H9 (cell line): Measurements from ENCODE around the gene VAV3. TPM values are rescaled to one million over a fixed set of nuclear protein-coding genes. Genes with fewer than 3 reads are reported as not detected.

ENCODE experiments used
- DNase-seq: peaks from one replicate; pipeline ENCODE4 v3.0.0-alpha.2; 2017
- H2AFZ ChIP-seq: one replicate; pipeline ENCODE4 v1.6.1; 2013; ENCODE audit warnings: mild to moderate bottlenecking, low read length, control low read depth, moderate library complexity
- H2AK5ac ChIP-seq: 2 replicates; pipeline ENCODE4 v1.6.1; 2013; ENCODE audit warnings: low read length, control low read depth, mixed read lengths; ENCODE audit not compliant: insufficient read length
- H2BK120ac ChIP-seq: one replicate; pipeline ENCODE4 v1.6.1; 2013; ENCODE audit warnings: low read depth, mild to moderate bottlenecking, low read length, control low read depth, inconsistent platforms; ENCODE audit not compliant: poor library complexity, severe bottlenecking
- H2BK12ac ChIP-seq: 2 replicates; pipeline ENCODE4 v1.6.1; 2013; ENCODE audit warnings: low read length, control low read depth, mixed read lengths, low read depth; ENCODE audit not compliant: insufficient read length
- H2BK15ac ChIP-seq: 2 replicates; pipeline ENCODE4 v1.6.1; 2013; ENCODE audit warnings: low read depth, low read length, control low read depth
- H2BK20ac ChIP-seq: one replicate; pipeline ENCODE4 v1.6.1; 2013; ENCODE audit warnings: low read depth, mild to moderate bottlenecking, low read length, control low read depth, inconsistent platforms; ENCODE audit not compliant: poor library complexity, severe bottlenecking
- H2BK5ac ChIP-seq: 2 replicates; pipeline ENCODE4 v1.6.1; 2013; ENCODE audit warnings: low read length, control low read depth, mixed read lengths; ENCODE audit not compliant: insufficient read length
- H3K14ac ChIP-seq: 2 replicates; pipeline ENCODE4 v1.6.1; 2013; ENCODE audit warnings: low read length, control low read depth; ENCODE audit not compliant: insufficient read depth
- H3K18ac ChIP-seq: 2 replicates; pipeline ENCODE4 v1.6.1; 2013; ENCODE audit warnings: low read depth, mild to moderate bottlenecking, mixed read lengths, low read length, control low read depth; ENCODE audit not compliant: insufficient read length
- H3K23ac ChIP-seq: 2 replicates; pipeline ENCODE4 v1.6.1; 2013; ENCODE audit warnings: low read length, control low read depth, mixed read lengths, low read depth; ENCODE audit not compliant: insufficient read length
- H3K23me2 ChIP-seq: 2 replicates; pipeline ENCODE4 v1.6.1; 2013; ENCODE audit warnings: low read depth, mild to moderate bottlenecking, mixed read lengths, low read length, control low read depth; ENCODE audit not compliant: insufficient read length, poor library complexity, severe bottlenecking
- H3K27ac ChIP-seq: 2 replicates; pipeline ENCODE4 v1.5.1; 2013; ENCODE audit warnings: low read length, control low read depth, mixed read lengths, low read depth; ENCODE audit not compliant: insufficient read length
- H3K27me3 ChIP-seq: 2 replicates; pipeline ENCODE4 v1.6.1; 2013; ENCODE audit warnings: low read length, control low read depth, inconsistent platforms; ENCODE audit not compliant: insufficient read depth
- H3K4ac ChIP-seq: 2 replicates; pipeline ENCODE4 v1.6.1; 2013; ENCODE audit warnings: low read depth, mild to moderate bottlenecking, control low read depth, inconsistent platforms, low read length, moderate library complexity
- H3K4me1 ChIP-seq: 2 replicates; pipeline ENCODE4 v1.6.1; 2013; ENCODE audit warnings: low read length, control low read depth, inconsistent platforms; ENCODE audit not compliant: insufficient read depth
- H3K4me2 ChIP-seq: 2 replicates; pipeline ENCODE4 v1.6.1; 2013; ENCODE audit warnings: low read length, control low read depth, mixed read lengths; ENCODE audit not compliant: insufficient read length, insufficient read depth
- H3K56ac ChIP-seq: 2 replicates; pipeline ENCODE4 v1.6.1; 2013; ENCODE audit warnings: low read depth, mild to moderate bottlenecking, mixed read lengths, low read length, control low read depth; ENCODE audit not compliant: insufficient read length
- H3K79me1 ChIP-seq: 2 replicates; pipeline ENCODE4 v1.6.1; 2013; ENCODE audit warnings: low read depth, mild to moderate bottlenecking, moderate library complexity, low read length, control low read depth, inconsistent platforms; ENCODE audit not compliant: insufficient read depth, poor library complexity, severe bottlenecking
- H3K79me2 ChIP-seq: 2 replicates; pipeline ENCODE4 v1.6.1; 2013; ENCODE audit warnings: low read length, control low read depth, inconsistent platforms; ENCODE audit not compliant: insufficient read depth
- H3K9ac ChIP-seq: 2 replicates; pipeline ENCODE4 v1.6.1; 2013; ENCODE audit warnings: low read length, control low read depth, mixed read lengths; ENCODE audit not compliant: insufficient read length; ENCODE audit errors: extremely low read depth
- H3K9me3 ChIP-seq: one replicate; pipeline ENCODE4 v1.6.1; 2013; ENCODE audit warnings: low read depth, low read length, inconsistent platforms; ENCODE audit not compliant: control insufficient read depth
- H3T11ph ChIP-seq: one replicate; pipeline ENCODE4 v1.6.1; 2013; ENCODE audit warnings: mild to moderate bottlenecking, low read length, control low read depth, inconsistent platforms
- H4K20me1 ChIP-seq: one replicate; pipeline ENCODE4 v1.6.1; 2013; ENCODE audit not compliant: control insufficient read depth, insufficient read length, insufficient read depth
- H4K5ac ChIP-seq: 2 replicates; pipeline ENCODE4 v1.6.1; 2013; ENCODE audit warnings: low read depth, mild to moderate bottlenecking, mixed read lengths, low read length, control low read depth; ENCODE audit not compliant: insufficient read length
- H4K8ac ChIP-seq: replicated peaks from 2 replicates; pipeline ENCODE4 v1.6.1; 2013; ENCODE audit warnings: low read length, control low read depth, mixed read lengths, low read depth; ENCODE audit not compliant: insufficient read length
- H4K91ac ChIP-seq: 2 replicates; pipeline ENCODE4 v1.6.1; 2013; ENCODE audit warnings: low read depth, mild to moderate bottlenecking, moderate library complexity, mixed read lengths, low read length, control low read depth; ENCODE audit not compliant: insufficient read length
- H3K27ac Mint-ChIP-seq, 3 experiments: 2 replicates in 2 of 3; 3 replicates in 1 of 3; pipeline ENCODE4 v1.8.0; 2020 to 2021; ENCODE audit warnings: mixed read lengths in 3 of 3, mild to moderate bottlenecking in 1 of 3, moderate library complexity in 1 of 3
- H3K27me3 Mint-ChIP-seq: 2 replicates; pipeline ENCODE4 v1.8.0; 2021; ENCODE audit warnings: low read depth, mild to moderate bottlenecking, moderate library complexity, mixed read lengths
- H3K36me3 Mint-ChIP-seq, 3 experiments: 2 replicates in 2 of 3; 3 replicates in 1 of 3; pipeline ENCODE4 v1.8.0; 2020 to 2021; ENCODE audit warnings: low read depth in 3 of 3, mixed read lengths in 3 of 3; ENCODE audit not compliant: insufficient read depth in 1 of 3
- H3K4me1 Mint-ChIP-seq, 2 experiments: 2 replicates each; pipeline ENCODE4 v1.8.0; 2020; ENCODE audit warnings: mixed read lengths in 2 of 2
- H3K4me3 Mint-ChIP-seq, 2 experiments: 2 replicates in 1 of 2; 3 replicates in 1 of 2; pipeline ENCODE4 v1.8.0; 2020 to 2021; ENCODE audit warnings: mild to moderate bottlenecking in 2 of 2, mixed read lengths in 2 of 2, moderate library complexity in 1 of 2
- H3K9me3 Mint-ChIP-seq, 2 experiments: 2 replicates in 1 of 2; 3 replicates in 1 of 2; pipeline ENCODE4 v1.8.0; 2020; ENCODE audit warnings: mild to moderate bottlenecking in 2 of 2, mixed read lengths in 2 of 2, moderate library complexity in 1 of 2
- CTCF ChIP-seq: fragments of 200-600 bp; sonication (generic); conservative IDR thresholded peaks from 3 replicates; pipeline ENCODE4 v1.8.0; 2021; ENCODE audit warnings: antibody characterized with exemption, mild to moderate bottlenecking
- WGBS: extraction: QIAGEN DNeasy Blood & Tissue Kit; methylation state at CpG from one replicate; pipeline ENCODE4 v1.1.7; 2013; ENCODE audit warnings: missing lambda C conversion rate, low lambda C conversion rate, mixed read lengths; ENCODE audit not compliant: insufficient read length; ENCODE audit errors: extremely low coverage; 5-methylcytosine and 5-hydroxymethylcytosine counted together
- total RNA-seq: library from RNA; stranded (reverse); gene quantifications from 2 replicates; pipeline ENCODE4 v1.2.1, GENCODE V29; 2021

VAV3 gene
- total RNA-seq, 1 experiment from 2014 or later, result 5.1 TPM

- no peaks in the 10 kb centered on the region for H3K79me2 ChIP-seq
- no peaks in the 10 kb centered on the region for H3K27me3 ChIP-seq
- H3K18ac ChIP-seq, result no peak overlapping the region
- no peak overlapping the region for H4K5ac ChIP-seq
- no peaks in the 10 kb centered on the region for H3K27me3 Mint-ChIP-seq
- H3K4ac ChIP-seq, result no peak overlapping the region
- H3K79me1 ChIP-seq, result no peaks in the 10 kb centered on the region
- H3K4me1 Mint-ChIP-seq, result peaks cover 9 to 10% of the 10 kb centered on the region in 2 experiments; a peak in 3 of 4 replicates
- H3K9me3 Mint-ChIP-seq, result peaks cover 0 to 2% of the 10 kb centered on the region in 2 experiments; a peak in 2 of 5 replicates
- no peak overlapping the region for H2BK5ac ChIP-seq
- TF ChIP-seq CTCF, result no peak
- no peak overlapping the region for H3T11ph ChIP-seq
- no peak overlapping the region for H2BK12ac ChIP-seq
- no peak overlapping the region for H2AFZ ChIP-seq
- H4K91ac ChIP-seq, result no peak overlapping the region
- H4K20me1 ChIP-seq, result no peaks in the 10 kb centered on the region
- no peak overlapping the region for H2AK5ac ChIP-seq
- H3K23me2 ChIP-seq, result no peaks in the 10 kb centered on the region
- H3K14ac ChIP-seq, result no peak overlapping the region
- no peak overlapping the region for H3K4me3 Mint-ChIP-seq
- H3K27ac Mint-ChIP-seq, result no peak overlapping the region
- no peak overlapping the region for H3K27ac ChIP-seq
- no peak overlapping the region for H3K9ac ChIP-seq
- peaks cover 5% of the 10 kb centered on the region for H3K9me3 ChIP-seq
- no peak overlapping the region for H2BK20ac ChIP-seq
- H4K8ac ChIP-seq, result no peak overlapping the region
- no peaks in the 10 kb centered on the region for H3K4me1 ChIP-seq
- H3K36me3 Mint-ChIP-seq, result peaks cover 0 to 2% (median 0%) of the 10 kb centered on the region in 3 experiments; a peak in 1 of 7 replicates
- DNase-seq, result no peak
- H3K23ac ChIP-seq, result no peak overlapping the region
- no peak overlapping the region for H2BK15ac ChIP-seq
- no peak overlapping the region for H3K4me2 ChIP-seq
- WGBS, result no CpG with 5 or more reads among the region's 1 CpG
- H2BK120ac ChIP-seq, result no peak overlapping the region
- no peak overlapping the region for H3K56ac ChIP-seq
Observed at GRCh38 chr1:107674486-107674885, 290.5 kb downstream of the VAV3 start.
